Dedifferentiated amniotic fluid mesenchymal stem cell (primary cell): Measurements from ENCODE around the gene WNT2.
"Not testable (repeated sequence)": the region's sequence is repeated elsewhere in the genome, so short reads cannot be mapped to it uniquely, and the experiment has no call there.

ENCODE experiments used
- DNase-seq: peaks from one replicate; pipeline ENCODE4 v3.0.0-alpha.2; 2016; ENCODE audit errors: extremely low spot score

The WNT2 gene

GRCh38 chr7:117264716-117265115, 58.1 kb downstream of the WNT2 start:
- no peak for DNase-seq

- no peak for DNase-seq
Observed at GRCh38 chr7:117262546-117262945, 60.3 kb downstream of the WNT2 start.

- DNase-seq: peak; percentile 74
Observed at GRCh38 chr7:117259615-117260014, 63.2 kb downstream of the WNT2 start.

- peak; percentile 32 for DNase-seq
Observed at GRCh38 chr7:117251687-117252086, 71.2 kb downstream of the WNT2 start.

- DNase-seq: no peak
Observed at GRCh38 chr7:117250801-117251200, 72.1 kb downstream of the WNT2 start.

- DNase-seq: no peak
Observed at GRCh38 chr7:117250245-117250644, 72.6 kb downstream of the WNT2 start.

GRCh38 chr7:117249696-117250095, 73.2 kb downstream of the WNT2 start:
- DNase-seq: no peak

GRCh38 chr7:117248829-117249228, 74.0 kb downstream of the WNT2 start:
- no peak for DNase-seq

GRCh38 chr7:117247809-117248208, 75.0 kb downstream of the WNT2 start:
- DNase-seq: no peak

- not testable (repeated sequence) for DNase-seq
Observed at GRCh38 chr7:117245703-117246102, 77.2 kb downstream of the WNT2 start.

GRCh38 chr7:117243390-117243789, 79.5 kb downstream of the WNT2 start:
- no peak for DNase-seq

- no peak for DNase-seq
Observed at GRCh38 chr7:117241088-117241487, 81.8 kb downstream of the WNT2 start.

- DNase-seq: no peak
Observed at GRCh38 chr7:117238937-117239336, 83.9 kb downstream of the WNT2 start.

- DNase-seq: no peak
Observed at GRCh38 chr7:117238472-117238871, 84.4 kb downstream of the WNT2 start.

GRCh38 chr7:117237646-117238045, 85.2 kb downstream of the WNT2 start:
- no peak for DNase-seq

GRCh38 chr7:117231047-117231359, 91.9 kb downstream of the WNT2 start:
- no peak for DNase-seq

- DNase-seq: peak; percentile 32
Observed at GRCh38 chr7:117230276-117231046, 92.4 kb downstream of the WNT2 start.

- DNase-seq: no peak
Observed at GRCh38 chr7:117229350-117229749, 93.5 kb downstream of the WNT2 start.

GRCh38 chr7:117227091-117227490, 95.8 kb downstream of the WNT2 start:
- no peak for DNase-seq

GRCh38 chr7:117225536-117225935, 97.3 kb downstream of the WNT2 start:
- DNase-seq: no peak
